ENCODE data around the gene GAB3.
"Not testable (repeated sequence)": the region's sequence is repeated elsewhere in the genome, so short reads cannot be mapped to it uniquely, and the experiment has no call there.

DNA sequence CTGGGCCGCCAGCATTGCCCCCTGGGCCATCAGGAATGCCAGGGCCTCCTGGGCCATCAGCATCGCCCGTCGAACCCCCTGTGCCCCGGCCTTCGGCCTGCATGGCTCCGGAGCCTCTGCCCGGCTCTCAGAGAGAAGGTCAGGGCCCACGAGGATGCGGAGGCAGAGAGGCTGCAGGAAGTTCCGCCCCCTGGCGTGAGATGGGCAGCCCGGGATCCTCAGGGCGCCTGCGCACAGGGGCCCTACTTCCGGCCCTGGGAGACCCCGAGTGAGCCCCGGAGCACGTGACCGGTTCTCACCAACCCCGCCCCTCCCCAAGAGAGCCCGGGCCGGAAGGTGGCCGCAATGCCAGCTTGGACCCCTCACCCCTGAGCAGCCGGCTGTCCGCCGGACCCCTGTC is 97.5 kb downstream of the GAB3 start, which contains the start of gene CTAG2:
- TF ChIP-seq POLR2A (IDR thresholded peaks at IDR 0.05; ENCODE audit: low read depth, low read length); POLR2AphosphoS5 (IDR thresholded peaks at IDR 0.05; ENCODE audit: insufficient read depth, low read depth, low read length); MAX (IDR thresholded peaks at IDR 0.05; ENCODE audit: insufficient read depth, insufficient read length): not testable (repeated sequence)
- TF ChIP-seq, protein P1, sequence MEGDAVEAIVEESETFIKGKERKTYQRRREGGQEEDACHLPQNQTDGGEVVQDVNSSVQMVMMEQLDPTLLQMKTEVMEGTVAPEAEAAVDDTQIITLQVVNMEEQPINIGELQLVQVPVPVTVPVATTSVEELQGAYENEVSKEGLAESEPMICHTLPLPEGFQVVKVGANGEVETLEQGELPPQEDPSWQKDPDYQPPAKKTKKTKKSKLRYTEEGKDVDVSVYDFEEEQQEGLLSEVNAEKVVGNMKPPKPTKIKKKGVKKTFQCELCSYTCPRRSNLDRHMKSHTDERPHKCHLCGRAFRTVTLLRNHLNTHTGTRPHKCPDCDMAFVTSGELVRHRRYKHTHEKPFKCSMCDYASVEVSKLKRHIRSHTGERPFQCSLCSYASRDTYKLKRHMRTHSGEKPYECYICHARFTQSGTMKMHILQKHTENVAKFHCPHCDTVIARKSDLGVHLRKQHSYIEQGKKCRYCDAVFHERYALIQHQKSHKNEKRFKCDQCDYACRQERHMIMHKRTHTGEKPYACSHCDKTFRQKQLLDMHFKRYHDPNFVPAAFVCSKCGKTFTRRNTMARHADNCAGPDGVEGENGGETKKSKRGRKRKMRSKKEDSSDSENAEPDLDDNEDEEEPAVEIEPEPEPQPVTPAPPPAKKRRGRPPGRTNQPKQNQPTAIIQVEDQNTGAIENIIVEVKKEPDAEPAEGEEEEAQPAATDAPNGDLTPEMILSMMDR (IDR thresholded peaks at IDR 0.05; ENCODE audit: extremely low read depth in 1 of 2, insufficient read depth in 1 of 2, low read depth in 1 of 2, low read length in 2 of 2) = not testable (repeated sequence)
